B cell (primary cell): Measurements from ENCODE around the gene HMOX1. TPM values are rescaled to one million over a fixed set of nuclear protein-coding genes. Genes with fewer than 3 reads are reported as not detected.

Experiments used
- ATAC-seq: fragments of 200-7000 bp; cut with Tn5 transposase; one replicate; pipeline ENCODE4 v1.10.0; 2021; ENCODE audit warnings: low read depth, mild to moderate bottlenecking, moderate number of reproducible peaks, moderate library complexity
- CTCF ChIA-PET: fragments of 350-600 bp; sonication (Branson Sonifier 250); formaldehyde crosslinking; loops from one replicate; lab custom pipeline; 2021; ENCODE audit warnings: antibody characterized with exemption, inconsistent platforms; lab: Charles Lee
- POLR2A ChIA-PET: fragments of 350-600 bp; sonication (Branson Sonifier 250); formaldehyde crosslinking; loops from one replicate; lab custom pipeline; 2021; ENCODE audit warnings: antibody characterized with exemption; lab: Charles Lee
- DNase-seq: peaks from one replicate; pipeline ENCODE4 v3.0.0; 2013
- H2AFZ ChIP-seq: 2 replicates; pipeline ENCODE4 v1.6.1; 2012; ENCODE audit warnings: mild to moderate bottlenecking, low read depth, low read length; ENCODE audit not compliant: insufficient read depth, poor library complexity, severe bottlenecking
- H3K27ac ChIP-seq, 2 donors: 1 replicate in 1 of 2; 2 replicates in 1 of 2; pipeline ENCODE4 v1.5.1; 2012 to 2013; ENCODE audit warnings: low read length in 2 of 2, mild to moderate bottlenecking in 2 of 2, moderate library complexity in 1 of 2
- H3K27me3 ChIP-seq, 4 experiments: fragments of 200-600 bp in 1 of 4; sonication (generic) in 1 of 4; replicated peaks in 1 of 4; 1 replicate in 2 of 4; 2 replicates in 2 of 4; pipeline versions ENCODE4 v1.6.1 to v1.7.0; 2013 to 2016; ENCODE audit warnings: low read length in 3 of 4, mild to moderate bottlenecking in 2 of 4, mixed read lengths in 1 of 4, moderate library complexity in 1 of 4; ENCODE audit not compliant: insufficient read depth in 4 of 4, control insufficient read depth in 3 of 4; ENCODE audit errors: control extremely low read depth in 1 of 4
- H3K36me3 ChIP-seq, 2 experiments: replicated peaks in 1 of 2; 1 replicate in 1 of 2; 2 replicates in 1 of 2; pipeline versions ENCODE4 v1.6.1 to v1.7.1; 2013; ENCODE audit warnings: low read length in 1 of 2; ENCODE audit not compliant: insufficient read depth in 2 of 2, control insufficient read depth in 1 of 2; ENCODE audit errors: control extremely low read depth in 1 of 2, extremely low read depth in 1 of 2
- H3K4me1 ChIP-seq, 2 donors: fragments of 200-600 bp in 1 of 2; sonication (generic) in 1 of 2; 1 replicate in 1 of 2; 2 replicates in 1 of 2; pipeline versions ENCODE4 v1.5.1 to v1.6.1; 2013 to 2017; ENCODE audit warnings: low read length in 2 of 2; ENCODE audit not compliant: control insufficient read depth in 2 of 2, insufficient read depth in 2 of 2
- H3K4me2 ChIP-seq: replicated peaks from 2 replicates; pipeline ENCODE3; 2012; ENCODE audit warnings: mild to moderate bottlenecking, low read depth, low read length; ENCODE audit not compliant: poor library complexity, severe bottlenecking
- H3K4me3 ChIP-seq, 5 experiments: fragments of 200-600 bp in 1 of 5; sonication (generic) in 1 of 5; 1 replicate in 3 of 5; 2 replicates in 2 of 5; pipeline versions ENCODE4 v1.5.1 to v1.7.0; 2011 to 2016; ENCODE audit warnings: low read length in 4 of 5, mild to moderate bottlenecking in 4 of 5, low read depth in 2 of 5, control low read depth in 1 of 5, moderate library complexity in 1 of 5; ENCODE audit not compliant: insufficient read depth in 1 of 5; ENCODE audit errors: control extremely low read depth in 1 of 5, extremely low read depth in 1 of 5
- H3K79me2 ChIP-seq: fragments of 200-600 bp; sonication (generic); one replicate; pipeline ENCODE4 v1.6.0; 2016; ENCODE audit warnings: low read length; ENCODE audit not compliant: control insufficient read depth, insufficient read depth
- H3K9ac ChIP-seq: fragments of 200-600 bp; sonication (generic); 2 replicates; pipeline ENCODE4 v1.6.1; 2017; ENCODE audit warnings: mild to moderate bottlenecking, low read length, moderate library complexity
- H3K9me3 ChIP-seq, 3 donors: one replicate each; pipeline versions ENCODE4 v1.6.1 to v1.7.1; 2013; ENCODE audit warnings: low read length in 2 of 3; ENCODE audit not compliant: control insufficient read depth in 2 of 3, insufficient read depth in 1 of 3; ENCODE audit errors: control extremely low read depth in 1 of 3
- H4K20me1 ChIP-seq: 2 replicates; pipeline ENCODE4 v1.6.0; 2012; ENCODE audit warnings: mild to moderate bottlenecking, low read length; ENCODE audit not compliant: insufficient read depth, control insufficient read depth, poor library complexity, severe bottlenecking
- H3K27ac Mint-ChIP-seq: one replicate; pipeline ENCODE4 v1.8.0; 2021; ENCODE audit warnings: mixed read lengths
- H3K27me3 Mint-ChIP-seq: one replicate; pipeline ENCODE4 v1.8.0; 2021; ENCODE audit warnings: mixed read lengths
- H3K4me1 Mint-ChIP-seq: one replicate; pipeline ENCODE4 v1.8.0; 2021; ENCODE audit warnings: mixed read lengths
- H3K4me3 Mint-ChIP-seq: one replicate; pipeline ENCODE4 v1.8.0; 2021; ENCODE audit warnings: mixed read lengths
- H3K9me3 Mint-ChIP-seq: one replicate; pipeline ENCODE4 v1.8.0; 2022; ENCODE audit warnings: mixed read lengths; ENCODE audit not compliant: insufficient read depth
- EZH2 ChIP-seq: IDR thresholded peaks from 2 replicates; pipeline ENCODE4 v1.6.1; 2012; ENCODE audit warnings: borderline replicate concordance, low read depth, mild to moderate bottlenecking, moderate library complexity, low read length; ENCODE audit not compliant: insufficient read depth, poor library complexity, severe bottlenecking
- WGBS: methylation state at CpG from one replicate; pipeline ENCODE4 v1.1.5; 2013; ENCODE audit warnings: missing lambda C conversion rate; ENCODE audit not compliant: insufficient coverage; 5-methylcytosine and 5-hydroxymethylcytosine counted together
- intact Hi-C: fragments of 100-400 bp; cut with micrococcal nuclease; formaldehyde crosslinking; loops from one replicate; pipeline ENCODE4 v1.10.0; 2022
- polyA plus RNA-seq: library from polyadenylated mRNA; depleted of rRNA; stranded (reverse); fragments of >200 nt; gene quantifications from 2 replicates; pipeline ENCODE4 v1.2.3, GENCODE V29; 2012
- total RNA-seq, 2 donors: library from RNA; stranded (reverse); fragments of 120-200 nt in 1 of 2; gene quantifications; 1 replicate in 1 of 2; 2 replicates in 1 of 2; pipeline versions ENCODE4 v1.2.3 to v1.2.4, GENCODE V29; 2013 to 2022
- TF ChIP-seq, protein P1 (sequence below): fragments of 200-600 bp; IDR thresholded peaks from one replicate; pipeline ENCODE4 v1.8.0; 2022; ENCODE audit warnings: antibody characterized with exemption, mild to moderate bottlenecking

The HMOX1 gene
- total and polyA plus RNA-seq, 2 donors (not counting 1 experiment from before 2014, with no cell fraction given) = 9.4 to 21.9 TPM

DNA sequence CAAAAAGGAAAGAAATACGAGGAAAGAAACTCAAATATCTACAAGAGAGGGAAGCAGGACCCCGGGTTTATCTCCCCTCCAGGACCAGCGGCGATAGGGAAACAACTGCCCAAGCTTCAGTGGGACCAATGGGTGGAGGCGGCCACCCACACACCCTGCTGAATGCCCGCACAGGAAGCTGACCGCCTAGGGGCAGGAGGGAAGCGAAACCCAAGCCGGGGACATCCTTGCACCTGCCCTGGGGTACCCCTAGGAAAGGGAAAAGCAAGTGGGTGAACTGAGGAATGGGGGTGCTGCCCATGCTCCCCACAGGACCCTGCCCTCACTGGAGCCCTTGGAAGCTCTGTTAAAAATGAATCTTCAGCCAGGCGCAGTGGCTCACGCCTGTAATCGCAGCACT, 27.6 kb upstream of the HMOX1 start:
- Histone ChIP-seq H3K27me3 (no peaks in the 10 kb centered on the region), H3K9me3 (peaks cover 0 to 13% (median 0%) of the 10 kb centered on the region in 3 donors), H2AFZ (no peak overlapping the region), H3K4me3 (peak overlapping the region in 3 of 5 experiments; percentile 8 to 42 (median 22)), H3K4me1 (peaks cover 45 to 64% of the 10 kb centered on the region in 2 donors), H3K9ac (peak overlapping the region; percentile 52), H3K36me3 (no peaks in the 10 kb centered on the region), H3K27ac (peak overlapping the region; percentile 92 to 95), H4K20me1 (no peaks in the 10 kb centered on the region), H3K79me2 (no peaks in the 10 kb centered on the region), H3K4me2 (peak overlapping the region; percentile 98)
- ChIA-PET CTCF (interaction anchor here (1.4 to 13.9 kb wide), 8 partner anchors 9 to 230 kb away, joined by 5 to 311 read pairs (median 16); partner anchors contain the start of gene HMOX1), POLR2A (interaction anchor here (0.6 to 3.8 kb wide), 13 partner anchors 11 to 1539 kb away, joined by 3 to 94 read pairs (median 8); partner anchors contain the start of gene TOM1)
- Mint-ChIP-seq H3K4me1 (peaks cover 62% of the 10 kb centered on the region), H3K27ac (peak overlapping the region; percentile 99), H3K9me3 (no peaks in the 10 kb centered on the region), H3K4me3 (peak overlapping the region; percentile 90), H3K27me3 (no peaks in the 10 kb centered on the region)
- DNase-seq (peak; percentile 55), ATAC-seq (no peak)
- TF ChIP-seq EZH2 = no peak
- TF ChIP-seq, protein P1, sequence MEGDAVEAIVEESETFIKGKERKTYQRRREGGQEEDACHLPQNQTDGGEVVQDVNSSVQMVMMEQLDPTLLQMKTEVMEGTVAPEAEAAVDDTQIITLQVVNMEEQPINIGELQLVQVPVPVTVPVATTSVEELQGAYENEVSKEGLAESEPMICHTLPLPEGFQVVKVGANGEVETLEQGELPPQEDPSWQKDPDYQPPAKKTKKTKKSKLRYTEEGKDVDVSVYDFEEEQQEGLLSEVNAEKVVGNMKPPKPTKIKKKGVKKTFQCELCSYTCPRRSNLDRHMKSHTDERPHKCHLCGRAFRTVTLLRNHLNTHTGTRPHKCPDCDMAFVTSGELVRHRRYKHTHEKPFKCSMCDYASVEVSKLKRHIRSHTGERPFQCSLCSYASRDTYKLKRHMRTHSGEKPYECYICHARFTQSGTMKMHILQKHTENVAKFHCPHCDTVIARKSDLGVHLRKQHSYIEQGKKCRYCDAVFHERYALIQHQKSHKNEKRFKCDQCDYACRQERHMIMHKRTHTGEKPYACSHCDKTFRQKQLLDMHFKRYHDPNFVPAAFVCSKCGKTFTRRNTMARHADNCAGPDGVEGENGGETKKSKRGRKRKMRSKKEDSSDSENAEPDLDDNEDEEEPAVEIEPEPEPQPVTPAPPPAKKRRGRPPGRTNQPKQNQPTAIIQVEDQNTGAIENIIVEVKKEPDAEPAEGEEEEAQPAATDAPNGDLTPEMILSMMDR = no peak
- WGBS = 45% methylated on average over 5 of the region's 12 CpGs
- intact Hi-C loops = loop anchor here (5.0 kb wide), 3 partner anchors 96 to 809 kb away; partner anchors contain the start of genes APOL3 and HMGXB4

DNA sequence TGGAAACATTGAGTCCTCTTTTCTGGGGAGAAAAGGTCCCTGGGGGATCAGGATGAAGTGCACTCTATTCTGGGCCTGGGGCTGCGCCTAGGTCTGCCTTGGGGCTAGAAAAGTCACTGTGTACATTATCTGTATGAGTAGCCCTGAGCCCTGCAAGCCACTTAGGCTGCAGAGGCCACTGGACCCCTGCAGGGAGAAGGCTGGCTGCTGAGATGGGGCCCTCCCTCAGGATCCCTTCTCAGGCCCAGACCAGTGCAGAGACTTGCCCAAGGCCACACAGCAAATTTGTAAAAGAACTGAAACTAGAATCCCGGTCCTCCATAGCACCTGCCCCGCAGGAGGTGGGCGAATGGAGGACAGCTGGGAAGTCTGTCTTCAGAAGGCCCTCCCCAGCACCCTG, 26.8 kb upstream of the HMOX1 start:
- H3K4me3 ChIP-seq = no peak overlapping the region
- H3K4me1 ChIP-seq = peaks cover 45 to 64% of the 10 kb centered on the region in 2 donors
- no peak overlapping the region for H2AFZ ChIP-seq
- peaks cover 0 to 13% (median 0%) of the 10 kb centered on the region in 3 donors for H3K9me3 ChIP-seq
- H3K9me3 Mint-ChIP-seq = no peaks in the 10 kb centered on the region
- 80% methylated on average over 4 of the region's 4 CpGs for WGBS
- no peaks in the 10 kb centered on the region for H4K20me1 ChIP-seq
- ChIA-PET CTCF (interaction anchor here (1.1 to 13.9 kb wide), 6 partner anchors 9 to 229 kb away, joined by 3 to 311 read pairs (median 22); partner anchors contain the start of gene HMOX1), POLR2A (interaction anchor here (1.0 to 3.8 kb wide), 4 partner anchors 11 to 24 kb away, joined by 6 to 28 read pairs (median 14); no protein-coding TSS in a partner anchor)
- intact Hi-C loops = loop anchor here (5.0 kb wide), 3 partner anchors 97 to 808 kb away; partner anchors contain the start of genes APOL3 and HMGXB4
- peak overlapping the region; percentile 92 to 95 for H3K27ac ChIP-seq
- no peak overlapping the region for H3K4me3 Mint-ChIP-seq
- no peaks in the 10 kb centered on the region for H3K36me3 ChIP-seq
- no peaks in the 10 kb centered on the region for H3K27me3 ChIP-seq
- no peaks in the 10 kb centered on the region for H3K27me3 Mint-ChIP-seq
- H3K27ac Mint-ChIP-seq = peak overlapping the region; percentile 99
- no peaks in the 10 kb centered on the region for H3K79me2 ChIP-seq
- DNase-seq (no peak), ATAC-seq (no peak)
- peaks cover 62% of the 10 kb centered on the region for H3K4me1 Mint-ChIP-seq
- TF ChIP-seq, protein P1 = no peak
- no peak for TF ChIP-seq EZH2
- peak overlapping the region; percentile 98 for H3K4me2 ChIP-seq
- no peak overlapping the region for H3K9ac ChIP-seq
